ENCODE results near the gene TBC1D17. TPM values are rescaled to one million over a fixed set of nuclear protein-coding genes. Genes with fewer than 3 reads are reported as not detected.
A peak's percentile ranks its signal among the peaks of the same experiment; 100 is the strongest.

The TBC1D17 gene
- total and polyA plus RNA-seq, 2 of the 13 experiments (the other 11 are each of a cell fraction or from before 2014, with no cell fraction given) = 9.7 to 16.9 TPM

- Histone ChIP-seq H4K20me1 (ENCODE audit: insufficient read depth, low read length) (peaks cover 5% of the 10 kb centered on the region; the same call in 1 of the 2 replicates), H3K9me3 (ENCODE audit: low read length) (no peaks in the 10 kb centered on the region), H3K4me1 (ENCODE audit: insufficient read depth, low read length) (peaks cover 36% of the 10 kb centered on the region), H2AFZ (ENCODE audit: low read length) (no peak overlapping the region), H3K4me3 (replicated peaks in 1 of 3; ENCODE audit: insufficient read depth in 1 of 3, low read depth in 2 of 3, low read length in 3 of 3) (peak overlapping the region in 1 of 3 experiments; percentile 99; a peak in 1 of 6 replicates), H3K36me3 (replicated peaks in 1 of 2; ENCODE audit: control insufficient read depth in 1 of 2, insufficient read depth in 2 of 2, low read length in 2 of 2) (peaks cover 3 to 16% of the 10 kb centered on the region in 2 experiments), H3K79me2 (ENCODE audit: insufficient read depth, low read length) (peaks cover 38% of the 10 kb centered on the region), H3K27me3 (ENCODE audit: control insufficient read depth in 1 of 2, insufficient read depth in 2 of 2, low read length in 2 of 2) (no peaks in the 10 kb centered on the region; a peak in 1 of 5 replicates), H3K4me2 (ENCODE audit: low read depth, low read length) (peak overlapping the region; percentile 91), H3K9ac (ENCODE audit: insufficient read depth, low read depth, low read length) (peak overlapping the region; percentile 97), H3K27ac (ENCODE audit: extremely low read length, insufficient read depth, low read length) (peak overlapping the region; percentile 14)
- TF ChIP-seq ZNF768 (CRISPR knock-in tag; IDR thresholded peaks at IDR 0.05) = peak; percentile 97
- no peak for TF ChIP-seq SETDB1 (CRISPR knock-in tag; IDR thresholded peaks at IDR 0.05; ENCODE audit: borderline replicate concordance)
- intact Hi-C loops (cut with micrococcal nuclease; ENCODE audit: unreplicated experiment) (no loop called here), in situ Hi-C loops (cut with HindIII; ENCODE audit: extremely low pct_ligation_motif_present, low pct_unique_long_range_greater_than_20kb) (no loop called here)
- ATAC-seq (no peak), DNase-seq (ENCODE audit: low spot score) (no peak), FAIRE-seq (no peak)
- no TSS peak for BruUV-seq (replicated peaks)
- WGBS (ENCODE audit: low lambda C conversion rate) = 94% methylated on average over 11 of the region's 11 CpGs
- CTCF ChIA-PET (ENCODE audit: low intra/inter-chr PET ratio, low total read pairs) = no interaction called here
- POLR2A ChIA-PET = interaction anchor here (3.3 kb wide), 1 partner anchor 7 kb away, joined by 21 read pairs; the partner anchor contains the start of gene PNKP
Observed at GRCh38 chr19:49874503-49875157, 2.9 kb upstream of the TBC1D17 start.

GRCh38 chr19:49875177-49875576 lies 2.3 kb upstream of the TBC1D17 start:
- H3K4me2 ChIP-seq (ENCODE audit: low read depth, low read length) = peak overlapping the region; percentile 91
- H3K4me3 ChIP-seq (replicated peaks in 1 of 3; ENCODE audit: insufficient read depth in 1 of 3, low read depth in 2 of 3, low read length in 3 of 3) = peak overlapping the region; percentile 77 to 99 (median 97)
- no peak for ATAC-seq
- peaks cover 37% of the 10 kb centered on the region for H3K4me1 ChIP-seq (ENCODE audit: insufficient read depth, low read length)
- FAIRE-seq = no peak
- H3K9me3 ChIP-seq (ENCODE audit: low read length) = no peaks in the 10 kb centered on the region
- H4K20me1 ChIP-seq (ENCODE audit: insufficient read depth, low read length) = peaks cover 5% of the 10 kb centered on the region; the same call in 1 of the 2 replicates
- in situ Hi-C loops (cut with HindIII; ENCODE audit: extremely low pct_ligation_motif_present, low pct_unique_long_range_greater_than_20kb) (no loop called here), intact Hi-C loops (cut with micrococcal nuclease; ENCODE audit: unreplicated experiment) (no loop called here)
- TF ChIP-seq ZNF768 (CRISPR knock-in tag; IDR thresholded peaks at IDR 0.05) (peak; percentile 92), ZNF629 (CRISPR knock-in tag; conservative IDR thresholded peaks at IDR 0.05) (0 out of 2 replicates have a peak, but pooled peaks have one; percentile 4), RARA (CRISPR knock-in tag; IDR thresholded peaks at IDR 0.05) (no peak)
- H2AFZ ChIP-seq (ENCODE audit: low read length) = no peak overlapping the region
- peak overlapping the region; percentile 97 for H3K9ac ChIP-seq (ENCODE audit: insufficient read depth, low read depth, low read length)
- H3K27ac ChIP-seq (ENCODE audit: extremely low read length, insufficient read depth, low read length) = peak overlapping the region; percentile 99
- peaks cover 38% of the 10 kb centered on the region for H3K79me2 ChIP-seq (ENCODE audit: insufficient read depth, low read length)
- ChIA-PET CTCF (ENCODE audit: low intra/inter-chr PET ratio, low total read pairs) (no interaction called here), POLR2A (interaction anchor here (2.4 to 3.3 kb wide), 3 partner anchors 8 to 199 kb away, joined by 8 to 21 read pairs (median 20); partner anchors contain the start of genes ATF5, NUP62 and PNKP)
- BruUV-seq (replicated peaks) = no TSS peak
- DNase-seq (ENCODE audit: low spot score) = no peak
- peaks cover 5 to 19% of the 10 kb centered on the region in 2 experiments for H3K36me3 ChIP-seq (replicated peaks in 1 of 2; ENCODE audit: control insufficient read depth in 1 of 2, insufficient read depth in 2 of 2, low read length in 2 of 2)
- no peaks in the 10 kb centered on the region; a peak in 1 of 5 replicates for H3K27me3 ChIP-seq (ENCODE audit: control insufficient read depth in 1 of 2, insufficient read depth in 2 of 2, low read length in 2 of 2)
- WGBS (ENCODE audit: low lambda C conversion rate) = 88% methylated on average over 4 of the region's 4 CpGs
